Uterus (tissue), 2 donors: Measurements from ENCODE around the gene MOV10L1.

Experiments
- CTCF ChIP-seq, 4 experiments: fragments of 200-600 bp in 2 of 4; fragments of 450-650 bp in 2 of 4; sonication (generic) in 2 of 4; IDR thresholded peaks; one replicate each; pipeline ENCODE4 v1.5.1; 2016 to 2019; ENCODE audit warnings: antibody characterized with exemption in 4 of 4, mild to moderate bottlenecking in 2 of 4, moderate library complexity in 1 of 4
- POLR2A ChIP-seq, 2 donors: fragments of 450-650 bp; IDR thresholded peaks; one replicate each; pipeline ENCODE4 v1.6.1; 2016; ENCODE audit warnings: antibody characterized with exemption in 2 of 2, mild to moderate bottlenecking in 1 of 2, moderate library complexity in 1 of 2

DNA sequence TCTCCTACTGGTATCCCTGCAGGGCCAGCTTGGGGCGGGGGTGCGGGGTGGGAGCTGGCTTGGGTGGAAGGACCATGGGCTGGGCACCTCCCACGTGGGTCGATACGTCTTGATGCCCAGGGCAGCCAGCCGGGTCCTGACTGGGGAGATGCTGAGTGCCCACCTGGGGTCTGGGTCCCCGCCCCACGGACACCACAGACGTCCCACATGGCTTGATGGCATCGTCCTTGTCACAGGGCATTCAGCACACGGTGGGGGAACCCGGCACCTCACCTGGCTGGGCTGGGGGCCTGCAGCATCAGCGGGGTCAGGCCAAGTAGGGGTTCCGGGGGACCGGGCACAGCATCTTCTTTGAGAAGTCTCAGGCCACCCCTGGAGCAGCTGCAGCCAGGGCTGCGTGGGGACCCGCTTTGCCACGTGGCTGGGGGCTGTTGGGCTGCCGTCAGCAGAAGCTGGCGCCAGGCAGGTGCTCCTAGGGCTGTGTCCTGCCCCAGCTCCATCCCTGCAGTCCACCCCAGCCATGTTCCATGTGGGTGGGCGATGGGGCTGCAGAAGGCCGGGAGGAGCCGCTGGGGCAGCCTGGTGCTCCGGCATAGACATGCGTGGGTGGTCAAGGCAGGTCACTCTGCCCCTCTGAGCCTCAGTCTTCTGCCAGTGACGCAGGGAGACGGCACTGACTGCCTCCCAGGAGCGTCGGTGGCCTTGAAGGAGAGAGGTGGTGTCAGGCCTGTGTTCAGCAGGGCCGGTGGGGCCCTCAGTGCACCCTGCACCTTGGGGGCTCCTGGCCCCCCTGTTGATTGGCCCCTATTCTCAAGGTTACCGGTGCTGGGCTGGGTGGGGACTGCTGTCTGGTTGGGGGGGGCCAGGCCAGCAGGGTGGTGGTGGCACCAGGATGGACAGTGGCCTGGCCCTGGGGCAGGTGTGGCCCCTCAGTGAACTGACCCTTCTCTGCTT is 119.4 kb downstream of the MOV10L1 start:
- TF ChIP-seq CTCF (IDR thresholded peaks at IDR 0.05) (no peak), POLR2A (IDR thresholded peaks at IDR 0.05) (no peak)
